Neuronal stem cell (in vitro differentiated cells): ENCODE data around the gene SLF2.

Experiments used
- DNase-seq: peaks from one replicate; pipeline ENCODE4 v3.0.0-alpha.2; 2013; ENCODE audit warnings: low spot score
- H2AFZ ChIP-seq: one replicate; pipeline ENCODE4 v1.6.1; 2013; ENCODE audit warnings: mild to moderate bottlenecking, low read length, inconsistent platforms
- H2AK5ac ChIP-seq: 2 replicates; pipeline ENCODE4 v1.6.1; 2013; ENCODE audit warnings: low read depth, mild to moderate bottlenecking, inconsistent platforms, low read length, moderate library complexity, mixed read lengths
- H2BK120ac ChIP-seq: 2 replicates; pipeline ENCODE4 v1.6.1; 2013; ENCODE audit warnings: low read depth, mild to moderate bottlenecking, inconsistent platforms, low read length, moderate library complexity, mixed read lengths
- H2BK12ac ChIP-seq: one replicate; pipeline ENCODE4 v1.6.1; 2013; ENCODE audit warnings: low read length, inconsistent platforms
- H2BK15ac ChIP-seq: 2 replicates; pipeline ENCODE4 v1.6.1; 2013; ENCODE audit warnings: mild to moderate bottlenecking, low read length, inconsistent platforms, mixed read lengths
- H2BK5ac ChIP-seq: one replicate; pipeline ENCODE4 v1.6.1; 2013; ENCODE audit warnings: inconsistent platforms, mild to moderate bottlenecking, low read length, moderate library complexity
- H3K14ac ChIP-seq: one replicate; pipeline ENCODE4 v1.6.1; 2013; ENCODE audit warnings: low read length, inconsistent platforms
- H3K18ac ChIP-seq: 2 replicates; pipeline ENCODE4 v1.6.1; 2013; ENCODE audit warnings: low read length, inconsistent platforms
- H3K23ac ChIP-seq: 2 replicates; pipeline ENCODE4 v1.6.1; 2013; ENCODE audit warnings: low read depth, mild to moderate bottlenecking, mixed read lengths, low read length, inconsistent platforms; ENCODE audit not compliant: poor library complexity
- H3K27ac ChIP-seq: replicated peaks from 3 replicates; pipeline ENCODE4 v1.5.1; 2013; ENCODE audit warnings: low read length, inconsistent platforms
- H3K27me3 ChIP-seq, 3 experiments: 2 replicates each; pipeline ENCODE4 v1.6.1; 2013; ENCODE audit warnings: low read length in 3 of 3, mild to moderate bottlenecking in 2 of 3, inconsistent platforms in 1 of 3, low read depth in 1 of 3, mixed read lengths in 1 of 3, moderate library complexity in 1 of 3; ENCODE audit not compliant: control insufficient read depth in 3 of 3, insufficient read depth in 3 of 3
- H3K36me3 ChIP-seq, 2 donors: replicated peaks in 1 of 2; 2 replicates each; pipeline ENCODE4 v1.6.1; 2013; ENCODE audit warnings: low read length in 2 of 2; ENCODE audit not compliant: control insufficient read depth in 2 of 2, insufficient read depth in 2 of 2
- H3K4ac ChIP-seq: 2 replicates; pipeline ENCODE4 v1.6.1; 2013; ENCODE audit warnings: inconsistent platforms, mild to moderate bottlenecking, low read length, moderate library complexity
- H3K4me1 ChIP-seq, 2 donors: 1 replicate in 1 of 2; 2 replicates in 1 of 2; pipeline ENCODE4 v1.6.1; 2013; ENCODE audit warnings: low read length in 2 of 2, low read depth in 1 of 2; ENCODE audit not compliant: control insufficient read depth in 2 of 2, insufficient read depth in 1 of 2
- H3K4me2 ChIP-seq: one replicate; pipeline ENCODE4 v1.6.1; 2013; ENCODE audit warnings: mild to moderate bottlenecking, low read length, inconsistent platforms; ENCODE audit not compliant: insufficient read depth, poor library complexity, severe bottlenecking
- H3K4me3 ChIP-seq, 2 donors: 2 replicates each; pipeline ENCODE4 v1.5.1; 2013; ENCODE audit warnings: low read length in 2 of 2, mild to moderate bottlenecking in 2 of 2, inconsistent platforms in 1 of 2, moderate library complexity in 1 of 2
- H3K79me1 ChIP-seq: one replicate; pipeline ENCODE4 v1.6.1; 2013; ENCODE audit warnings: low read depth, mild to moderate bottlenecking, inconsistent platforms, low read length, moderate library complexity
- H3K9ac ChIP-seq: one replicate; pipeline ENCODE4 v1.6.1; 2013; ENCODE audit warnings: mild to moderate bottlenecking, low read depth, low read length, inconsistent platforms; ENCODE audit not compliant: poor library complexity
- H3K9me3 ChIP-seq, 2 donors: replicated peaks in 1 of 2; 2 replicates each; pipeline versions ENCODE3 to v1.6.1; 2013; ENCODE audit warnings: low read length in 2 of 2, mild to moderate bottlenecking in 2 of 2, inconsistent platforms in 1 of 2, low read depth in 1 of 2, mixed read lengths in 1 of 2, moderate library complexity in 1 of 2; ENCODE audit not compliant: control insufficient read depth in 2 of 2, insufficient read depth in 1 of 2
- H4K8ac ChIP-seq: one replicate; pipeline ENCODE4 v1.6.1; 2013; ENCODE audit warnings: low read depth, mild to moderate bottlenecking, inconsistent platforms, low read length, moderate library complexity
- H4K91ac ChIP-seq: one replicate; pipeline ENCODE4 v1.6.1; 2013; ENCODE audit warnings: low read length, low read depth, mild to moderate bottlenecking, inconsistent platforms; ENCODE audit not compliant: poor library complexity
- WGBS, 2 donors: extraction: QIAGEN DNeasy Blood & Tissue Kit; methylation state at CpG; one replicate each; pipeline ENCODE4 v1.1.7; 2013; ENCODE audit warnings: missing lambda C conversion rate in 2 of 2, mixed read lengths in 1 of 2; ENCODE audit not compliant: insufficient read length in 2 of 2, insufficient replicate concordance in 1 of 2; ENCODE audit errors: extremely low coverage in 2 of 2; 5-methylcytosine and 5-hydroxymethylcytosine counted together

The SLF2 gene

DNA sequence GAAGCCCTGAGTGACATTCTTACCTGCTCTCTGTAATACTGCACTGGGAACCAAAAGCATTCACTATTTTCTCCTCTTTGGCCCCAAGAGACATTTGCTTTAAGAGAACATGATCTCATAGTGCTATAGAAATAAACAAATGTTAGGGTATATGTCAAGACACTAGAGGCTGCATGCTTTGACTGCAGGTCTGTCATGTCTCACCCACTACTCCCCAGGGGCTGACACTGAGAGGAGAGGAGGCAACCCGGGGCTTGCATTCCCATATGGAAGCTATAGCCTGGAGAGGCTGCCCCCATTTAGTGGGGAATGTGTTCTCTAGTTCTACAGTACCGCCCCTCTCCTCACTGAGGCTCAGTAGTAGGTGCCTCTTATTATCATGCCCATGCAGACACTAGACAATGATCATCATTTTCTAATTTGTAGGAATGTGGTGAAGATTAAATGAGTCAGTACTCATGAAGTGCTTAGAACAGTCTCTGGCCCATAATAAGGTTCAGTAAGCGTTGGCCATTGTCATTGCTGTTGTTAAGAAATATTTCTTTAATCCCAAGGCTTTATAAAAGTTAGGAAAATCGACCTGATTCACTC lies 4.9 kb upstream of the SLF2 start:
- Histone ChIP-seq H3K4me3 (no peak overlapping the region), H3K18ac (no peak overlapping the region), H3K36me3 (no peaks in the 10 kb centered on the region), H4K8ac (no peak overlapping the region), H3K27me3 (peaks cover 0 to 4% (median 0%) of the 10 kb centered on the region in 3 experiments), H3K23ac (no peak overlapping the region), H2BK120ac (no peak overlapping the region), H3K9me3 (no peaks in the 10 kb centered on the region), H2AK5ac (no peak overlapping the region), H2BK5ac (no peak overlapping the region), H4K91ac (no peak overlapping the region), H3K14ac (no peak overlapping the region), H2BK15ac (no peak overlapping the region), H3K4ac (no peak overlapping the region), H3K79me1 (peaks cover under 1% of the 10 kb centered on the region), H2AFZ (no peak overlapping the region), H2BK12ac (no peak overlapping the region), H3K4me2 (no peak overlapping the region), H3K4me1 (peaks cover 10 to 12% of the 10 kb centered on the region in 2 donors), H3K9ac (no peak overlapping the region), H3K27ac (no peak overlapping the region)
- DNase-seq = no peak
- no CpG with 5 or more reads among the region's 4 CpGs for WGBS, 2 donors

DNA sequence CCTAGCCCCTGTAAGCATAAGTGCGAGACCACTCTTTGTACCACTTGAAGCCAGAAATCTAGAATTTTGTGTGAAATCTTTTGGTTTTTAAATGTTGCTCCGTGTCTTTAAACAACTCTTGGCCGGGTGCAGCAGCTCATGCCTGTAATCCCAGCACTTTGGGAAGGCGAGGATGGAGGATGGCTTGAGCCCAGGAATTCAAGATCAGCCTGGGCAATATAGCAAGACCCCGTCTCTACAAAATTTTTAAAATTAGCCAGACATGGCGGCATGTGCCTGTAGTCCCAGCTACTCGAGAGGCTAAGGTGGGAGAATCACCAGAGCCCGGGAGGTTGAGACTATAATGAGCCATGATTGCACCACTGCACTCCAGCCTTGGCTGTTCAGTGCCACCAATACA lies 4.4 kb upstream of the SLF2 start:
- H2BK120ac ChIP-seq = no peak overlapping the region
- no peak for DNase-seq
- H4K91ac ChIP-seq = no peak overlapping the region
- no peak overlapping the region for H2BK15ac ChIP-seq
- no peak overlapping the region for H2AK5ac ChIP-seq
- H3K79me1 ChIP-seq = peaks cover 3% of the 10 kb centered on the region
- no peak overlapping the region for H2AFZ ChIP-seq
- H4K8ac ChIP-seq = no peak overlapping the region
- H2BK12ac ChIP-seq = no peak overlapping the region
- no peak overlapping the region for H3K23ac ChIP-seq
- H3K14ac ChIP-seq = no peak overlapping the region
- H2BK5ac ChIP-seq = no peak overlapping the region
- no peak overlapping the region for H3K4me3 ChIP-seq
- no peaks in the 10 kb centered on the region for H3K36me3 ChIP-seq
- no peak overlapping the region for H3K27ac ChIP-seq
- peaks cover 0 to 4% (median 0%) of the 10 kb centered on the region in 3 experiments for H3K27me3 ChIP-seq
- peaks cover 10 to 12% of the 10 kb centered on the region in 2 donors for H3K4me1 ChIP-seq
- H3K18ac ChIP-seq = no peak overlapping the region
- WGBS, 2 donors = no CpG with 5 or more reads among the region's 8 CpGs
- no peak overlapping the region for H3K9ac ChIP-seq
- no peak overlapping the region for H3K4ac ChIP-seq
- H3K4me2 ChIP-seq = no peak overlapping the region
- H3K9me3 ChIP-seq = no peaks in the 10 kb centered on the region

- Histone ChIP-seq H4K8ac (no peak overlapping the region), H3K27me3 (peaks cover 0 to 3% (median 0%) of the 10 kb centered on the region in 3 experiments), H3K18ac (no peak overlapping the region), H3K4me1 (peaks cover 10 to 16% of the 10 kb centered on the region in 2 donors), H3K9ac (no peak overlapping the region), H3K9me3 (no peaks in the 10 kb centered on the region), H2BK5ac (no peak overlapping the region), H3K4me3 (no peak overlapping the region), H3K4ac (no peak overlapping the region), H2AK5ac (no peak overlapping the region), H3K14ac (no peak overlapping the region), H3K4me2 (no peak overlapping the region), H3K36me3 (peaks cover 0 to 4% of the 10 kb centered on the region in 2 donors), H3K23ac (no peak overlapping the region), H2BK12ac (no peak overlapping the region), H2BK120ac (no peak overlapping the region), H2BK15ac (no peak overlapping the region), H2AFZ (peak overlapping the region; percentile 79), H3K79me1 (peaks cover 3% of the 10 kb centered on the region), H4K91ac (no peak overlapping the region), H3K27ac (no peak overlapping the region)
- no CpG with 5 or more reads among the region's 6 CpGs for WGBS, 2 donors
- DNase-seq = no peak
Observed at GRCh38 chr10:100909501-100910263, 3.1 kb upstream of the SLF2 start.

- Histone ChIP-seq H3K4me3 (no peak overlapping the region), H3K4me1 (peaks cover 10 to 19% of the 10 kb centered on the region in 2 donors), H2AK5ac (no peak overlapping the region), H3K18ac (no peak overlapping the region), H3K79me1 (peaks cover 3% of the 10 kb centered on the region), H3K9ac (no peak overlapping the region), H4K91ac (no peak overlapping the region), H3K14ac (no peak overlapping the region), H2BK15ac (no peak overlapping the region), H3K4me2 (no peak overlapping the region), H2BK5ac (no peak overlapping the region), H3K9me3 (no peaks in the 10 kb centered on the region), H2BK12ac (no peak overlapping the region), H3K36me3 (peaks cover 0 to 22% of the 10 kb centered on the region in 2 donors), H3K4ac (no peak overlapping the region), H2BK120ac (no peak overlapping the region), H3K23ac (no peak overlapping the region), H3K27me3 (no peaks in the 10 kb centered on the region), H2AFZ (no peak overlapping the region), H3K27ac (no peak overlapping the region), H4K8ac (no peak overlapping the region)
- WGBS, 2 donors = no CpG with 5 or more reads among the region's 4 CpGs
- DNase-seq = no peak
Observed at GRCh38 chr10:100911472-100911871, 1.3 kb upstream of the SLF2 start.
